CD4-positive, alpha-beta T cell treated with Interleukin-6 for 4 hours (primary cell): ENCODE results near the gene DNAJC1.
"Not testable (repeated sequence)": the region's sequence is repeated elsewhere in the genome, so short reads cannot be mapped to it uniquely, and the experiment has no call there.

ENCODE experiments used
- DNase-seq: peaks from one replicate; pipeline ENCODE4 v3.0.0-alpha.2; 2020; ENCODE audit warnings: mixed read lengths

Gene DNAJC1, protein sequence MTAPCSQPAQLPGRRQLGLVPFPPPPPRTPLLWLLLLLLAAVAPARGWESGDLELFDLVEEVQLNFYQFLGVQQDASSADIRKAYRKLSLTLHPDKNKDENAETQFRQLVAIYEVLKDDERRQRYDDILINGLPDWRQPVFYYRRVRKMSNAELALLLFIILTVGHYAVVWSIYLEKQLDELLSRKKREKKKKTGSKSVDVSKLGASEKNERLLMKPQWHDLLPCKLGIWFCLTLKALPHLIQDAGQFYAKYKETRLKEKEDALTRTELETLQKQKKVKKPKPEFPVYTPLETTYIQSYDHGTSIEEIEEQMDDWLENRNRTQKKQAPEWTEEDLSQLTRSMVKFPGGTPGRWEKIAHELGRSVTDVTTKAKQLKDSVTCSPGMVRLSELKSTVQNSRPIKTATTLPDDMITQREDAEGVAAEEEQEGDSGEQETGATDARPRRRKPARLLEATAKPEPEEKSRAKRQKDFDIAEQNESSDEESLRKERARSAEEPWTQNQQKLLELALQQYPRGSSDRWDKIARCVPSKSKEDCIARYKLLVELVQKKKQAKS

DNA sequence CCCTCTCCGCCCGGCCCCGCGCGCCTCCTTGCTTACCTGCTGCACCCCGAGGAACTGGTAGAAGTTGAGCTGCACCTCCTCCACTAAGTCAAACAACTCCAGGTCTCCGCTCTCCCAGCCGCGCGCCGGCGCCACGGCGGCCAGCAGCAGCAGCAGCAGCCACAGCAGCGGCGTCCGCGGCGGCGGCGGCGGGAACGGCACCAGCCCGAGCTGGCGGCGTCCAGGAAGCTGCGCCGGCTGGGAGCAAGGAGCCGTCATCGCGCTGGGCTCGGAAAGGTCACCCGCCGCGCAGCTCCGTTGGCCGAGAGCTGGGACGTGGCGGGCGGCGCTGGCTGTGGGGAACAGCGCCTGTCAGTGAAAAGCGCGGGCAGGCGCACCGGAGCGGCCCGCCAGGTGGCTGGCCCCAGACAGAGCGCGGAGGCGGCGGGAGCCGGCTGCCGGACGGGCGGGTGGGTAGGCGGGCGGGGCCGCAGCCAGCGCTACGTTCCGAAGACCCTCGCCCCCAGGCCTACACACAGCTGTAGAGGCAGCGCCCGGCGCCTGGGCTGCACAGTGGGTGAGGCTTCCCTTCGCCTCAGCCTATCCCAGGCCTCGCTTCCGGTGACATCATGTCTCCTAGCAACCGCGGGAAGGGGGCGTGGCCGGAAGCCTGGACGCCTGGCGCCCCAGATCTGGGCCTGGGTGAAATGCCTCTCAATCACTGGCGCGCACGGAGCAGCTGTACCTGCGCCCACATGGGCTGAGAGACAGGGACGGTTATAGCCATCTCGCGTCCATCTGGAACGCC, at the start of gene DNAJC1:
Gene DNAJC1 (minus strand): TSS at position 554 of the 787 bp plus-strand sequence. CDS start 296 bp downstream, at position 258.
- DNase-seq, result peak; percentile 98

DNA sequence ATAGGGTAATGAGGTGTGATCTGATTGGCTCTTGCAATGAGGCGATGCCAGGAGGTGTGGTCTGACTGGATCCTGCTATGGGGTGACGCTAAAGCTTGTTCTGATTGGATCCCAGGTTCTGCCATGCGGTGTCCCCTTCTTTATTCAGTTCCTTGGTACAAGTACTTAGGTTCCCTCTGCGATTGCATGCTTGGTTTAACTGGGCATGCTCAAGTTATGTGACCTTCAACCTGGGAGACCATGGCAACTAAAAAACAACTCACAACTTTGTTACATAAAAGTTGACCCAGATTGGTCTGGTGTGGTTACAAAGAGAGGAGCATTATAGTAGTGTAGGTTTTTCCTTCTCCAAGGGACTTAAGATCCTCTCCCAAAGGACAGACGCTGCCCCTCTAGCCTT, 49.5 kb upstream of the DNAJC1 start:
- no peak for DNase-seq

DNA sequence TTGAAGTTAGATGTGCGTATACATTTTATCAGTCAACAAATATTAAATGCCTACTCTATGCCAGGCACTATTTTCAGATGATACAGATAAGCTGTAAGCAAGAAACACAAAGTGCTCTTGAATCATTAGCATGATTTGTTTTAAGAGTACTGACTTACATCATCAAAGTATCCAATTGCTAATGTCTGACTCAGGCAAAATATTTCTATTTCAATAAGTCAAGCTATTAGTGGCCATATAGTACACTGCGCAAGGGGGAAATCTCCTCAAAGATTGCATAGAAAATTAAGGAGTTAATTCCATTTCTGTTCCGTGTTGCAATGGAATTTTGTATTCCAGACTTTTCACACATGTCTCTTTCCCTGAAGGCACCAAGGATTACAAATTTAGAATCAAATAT, 46.1 kb upstream of the DNAJC1 start:
- DNase-seq, result no peak

DNA sequence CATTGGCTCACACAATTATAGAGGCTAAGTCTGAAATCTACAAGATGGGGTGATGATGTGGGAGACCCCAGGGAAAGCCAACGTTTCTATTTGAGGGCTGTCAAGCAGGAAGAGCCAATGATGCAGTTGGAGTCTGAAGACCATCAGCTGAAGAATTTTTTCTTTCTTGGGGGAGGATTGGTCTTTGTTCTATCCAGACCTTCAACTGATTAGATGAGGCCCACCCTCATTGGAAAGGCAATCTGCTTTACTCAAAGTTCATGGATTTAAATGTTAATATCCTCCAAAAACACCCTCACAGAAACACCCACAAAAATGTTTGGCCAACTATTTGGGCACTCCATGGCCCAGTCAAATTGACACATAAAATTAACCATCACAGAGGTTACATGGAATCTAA, 44.3 kb upstream of the DNAJC1 start:
- no peak for DNase-seq

DNA sequence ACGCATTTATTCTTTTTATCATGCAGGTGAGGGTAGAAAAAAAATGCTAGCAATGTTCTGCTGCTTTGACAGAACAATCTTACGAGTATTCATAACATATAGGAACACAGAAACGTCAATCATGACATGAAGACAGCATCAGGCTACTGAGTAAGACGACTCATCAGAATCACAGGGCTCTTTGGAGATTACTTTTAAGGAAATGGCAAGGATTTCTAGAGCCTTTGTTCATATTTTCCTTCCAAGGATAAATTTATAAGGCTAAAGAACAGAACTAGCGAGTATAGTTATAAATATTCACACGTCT, 39.8 kb upstream of the DNAJC1 start:
- no peak for DNase-seq

DNA sequence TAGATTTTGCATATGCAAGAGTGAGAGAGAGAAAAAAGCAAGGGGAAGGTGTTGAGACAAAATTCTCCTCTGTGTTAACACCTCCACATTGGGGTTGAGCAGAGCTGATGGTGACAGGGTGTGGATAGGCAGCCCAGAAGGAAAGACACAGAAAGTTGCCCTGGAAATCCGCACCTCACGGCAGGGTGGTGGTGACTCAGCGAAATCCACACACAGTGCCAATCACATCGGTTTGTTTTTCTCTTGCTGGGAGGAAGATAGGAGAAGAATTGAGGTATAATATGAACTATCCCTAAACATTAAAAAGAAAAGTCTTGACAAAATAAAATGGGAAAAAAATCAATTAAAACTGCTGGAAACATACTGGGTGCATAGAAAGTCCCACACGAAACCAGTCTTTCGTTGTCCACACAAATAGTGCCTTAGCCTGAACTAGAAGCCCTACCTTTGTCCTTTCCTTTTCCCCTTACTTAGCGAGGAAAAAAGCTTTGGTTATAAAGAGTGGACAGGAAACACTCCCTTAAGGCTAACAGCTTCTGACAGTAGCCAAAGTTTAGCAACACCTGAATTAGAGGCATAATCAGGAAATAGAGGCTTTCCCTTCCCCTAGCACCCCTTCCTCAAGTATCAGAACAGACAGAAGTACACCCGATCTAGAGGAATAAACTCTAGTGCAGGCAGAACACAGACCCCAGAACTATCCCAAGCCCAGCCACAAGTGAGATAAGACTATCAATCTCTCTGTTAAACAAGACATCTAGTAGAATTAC, 39.2 kb upstream of the DNAJC1 start:
- DNase-seq, result no peak

DNA sequence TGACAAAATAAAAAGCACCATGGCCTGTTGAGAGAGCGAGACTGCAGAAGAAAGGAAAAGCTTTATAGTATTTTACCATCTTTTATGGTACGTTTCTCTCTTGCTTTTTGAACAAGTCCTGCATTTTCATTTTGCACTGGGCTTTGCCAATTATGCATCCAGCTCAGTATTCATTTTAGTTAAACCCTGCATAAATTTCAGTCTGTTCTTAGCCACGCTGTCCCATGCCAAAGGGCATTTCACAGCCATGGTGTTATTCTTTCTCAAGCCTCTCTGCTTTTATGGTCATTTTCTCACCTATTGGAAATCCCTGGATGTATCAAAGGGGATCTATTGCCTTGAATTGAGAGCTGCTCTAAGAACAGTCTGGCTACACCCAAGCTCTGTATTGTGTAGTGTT, 30.8 kb upstream of the DNAJC1 start:
- no peak for DNase-seq

DNA sequence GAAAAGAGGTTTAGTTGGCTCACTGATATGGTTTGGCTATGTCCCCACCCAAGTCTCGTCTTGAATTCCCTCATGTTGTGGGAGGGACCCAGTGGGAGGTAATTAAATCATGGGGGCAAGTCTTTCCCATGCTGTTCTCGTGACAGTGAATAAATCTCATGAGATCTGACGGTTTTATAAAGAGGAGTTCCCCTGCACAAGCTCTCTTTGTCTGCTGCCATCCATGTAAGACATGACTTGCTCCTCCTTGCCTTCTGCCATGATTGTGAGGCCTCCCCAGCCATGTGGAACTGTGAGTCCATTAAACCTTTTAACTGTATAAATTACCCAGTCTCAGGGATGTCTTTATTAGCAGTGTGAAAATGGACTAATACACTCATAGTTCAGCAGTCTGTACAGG, 28.7 kb upstream of the DNAJC1 start:
- not testable (repeated sequence) for DNase-seq

DNA sequence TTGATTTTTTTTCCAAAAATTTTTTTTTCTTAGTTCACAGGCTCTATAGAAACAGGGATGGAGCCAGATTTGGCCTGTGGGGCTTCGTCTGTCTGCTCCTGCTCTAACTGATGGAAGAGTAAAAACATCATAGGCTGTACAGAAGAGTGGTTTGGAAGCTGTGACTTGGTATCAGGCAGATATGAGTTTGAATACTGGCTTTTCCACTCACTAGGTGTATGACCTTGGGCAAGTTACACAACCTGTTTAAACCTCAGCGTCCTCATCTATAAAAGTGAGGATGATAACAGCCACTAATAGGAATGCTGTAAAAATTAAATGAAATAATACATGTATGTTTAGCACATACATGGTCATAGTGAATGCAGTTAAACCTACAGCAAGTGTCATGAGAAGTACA, 26.9 kb upstream of the DNAJC1 start:
- no peak for DNase-seq

DNA sequence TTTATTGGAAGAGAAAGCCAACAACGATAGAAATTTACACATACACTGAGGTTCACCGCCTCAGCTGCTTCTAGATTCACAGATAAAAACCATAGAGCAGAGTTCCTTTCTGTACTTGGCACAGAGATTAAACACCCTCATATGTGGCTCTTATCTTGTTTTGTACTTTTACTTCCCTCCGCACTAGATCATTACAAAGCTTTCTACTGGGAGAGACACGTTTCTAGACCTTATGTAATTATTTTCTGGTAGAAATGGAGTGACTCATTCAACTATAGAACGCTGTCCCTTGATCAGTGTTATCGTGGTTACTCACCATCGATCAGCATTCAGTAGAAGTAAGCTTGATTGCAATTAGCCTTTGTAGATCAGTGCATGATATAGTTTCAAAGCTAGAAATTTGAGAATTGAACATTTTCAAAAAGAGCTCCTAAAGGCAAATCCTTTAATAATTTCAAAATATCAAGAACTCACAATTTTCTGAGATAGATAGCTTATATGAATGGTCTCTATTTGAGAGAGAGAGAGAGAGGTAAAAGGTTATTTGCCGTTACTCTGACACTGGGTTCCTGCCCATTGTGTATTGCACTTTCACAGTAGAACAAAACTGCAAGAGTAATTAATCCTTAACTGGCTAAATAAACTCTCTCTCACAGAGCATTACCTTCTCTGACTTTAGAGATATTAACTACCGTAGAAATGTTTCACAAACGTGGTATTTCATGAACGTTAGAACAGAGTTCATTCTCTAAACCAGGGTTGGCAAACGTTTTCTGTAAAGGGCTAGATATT, 26.1 kb upstream of the DNAJC1 start:
- DNase-seq, result no peak

DNA sequence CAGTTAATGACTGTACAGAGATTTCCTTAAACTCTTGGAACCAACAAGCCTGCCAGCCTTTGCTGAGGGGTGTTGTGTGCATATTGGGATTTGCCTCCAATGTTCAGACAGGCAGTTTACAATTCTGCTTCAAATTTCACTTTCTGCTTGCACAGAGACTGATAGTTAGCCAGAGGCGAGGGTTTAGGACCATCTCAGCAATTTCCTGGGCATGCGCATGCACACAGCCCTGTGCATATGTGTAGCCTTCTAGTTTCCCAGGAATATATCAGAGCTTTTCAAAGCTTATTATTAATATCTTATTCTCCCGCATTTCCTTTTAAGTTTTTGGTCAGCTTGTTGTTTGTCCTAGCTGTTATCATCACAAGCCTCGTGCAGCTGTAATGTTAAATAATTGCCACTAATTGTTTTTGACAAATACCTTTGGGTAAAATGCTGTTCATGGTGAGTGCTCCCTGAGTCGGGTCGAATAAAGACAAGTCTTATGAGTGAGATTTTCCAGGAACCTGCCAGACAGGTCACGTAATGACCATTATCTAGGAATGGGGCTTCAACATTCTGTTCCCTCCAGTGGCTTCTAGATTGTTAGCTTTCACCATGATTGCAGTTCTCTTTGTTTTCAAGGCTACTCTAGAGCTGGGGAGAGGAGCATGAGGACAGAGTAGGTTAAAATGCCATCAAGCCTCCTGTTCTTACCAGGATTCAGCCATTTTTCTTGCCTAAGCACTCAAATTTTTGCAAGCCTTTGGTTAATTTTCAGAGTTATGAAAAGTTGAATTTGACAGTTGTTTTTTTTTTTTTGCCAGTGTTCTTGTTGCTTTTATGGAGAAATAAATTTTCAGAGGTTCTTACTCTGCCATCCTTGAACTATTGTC, 24.1 kb upstream of the DNAJC1 start:
- no peak for DNase-seq

DNA sequence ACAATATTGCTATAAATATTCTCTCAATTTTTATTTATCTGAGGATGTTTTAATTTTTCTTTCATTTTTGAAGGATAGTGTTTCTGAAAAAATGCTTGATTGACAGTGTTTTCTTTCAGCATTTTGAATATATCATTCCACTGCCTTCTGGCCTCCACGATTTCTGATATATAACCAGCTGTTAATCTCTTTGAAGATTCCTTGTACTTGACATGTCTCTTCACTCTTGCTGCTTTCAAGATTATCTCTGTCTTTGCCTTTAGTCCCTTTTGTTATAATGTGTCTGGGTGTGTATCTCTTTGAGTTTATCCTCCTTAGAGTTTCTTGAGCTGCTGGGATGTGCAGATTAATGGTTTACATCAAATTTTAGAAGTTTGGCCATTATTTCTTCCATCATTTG, 22.8 kb upstream of the DNAJC1 start:
- no peak for DNase-seq

DNA sequence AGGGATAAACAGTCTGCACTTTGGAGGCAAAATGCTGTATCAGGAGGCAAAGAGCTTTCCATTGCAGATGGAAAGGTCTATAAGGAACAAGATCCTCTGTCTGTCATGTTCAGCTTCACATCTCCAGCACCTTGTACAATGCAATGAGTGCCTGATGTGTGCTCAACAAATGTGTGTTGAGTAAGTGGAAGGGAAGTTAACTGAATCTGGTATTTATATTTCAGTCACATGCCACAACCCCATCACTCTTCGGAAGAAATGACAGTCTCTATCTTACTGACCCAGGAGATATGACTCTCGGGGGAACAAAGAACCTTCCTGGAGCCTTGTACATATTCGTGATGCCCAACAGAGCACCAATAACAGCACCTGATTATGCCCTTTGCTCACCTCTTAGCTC, 20.0 kb upstream of the DNAJC1 start:
- no peak for DNase-seq

DNA sequence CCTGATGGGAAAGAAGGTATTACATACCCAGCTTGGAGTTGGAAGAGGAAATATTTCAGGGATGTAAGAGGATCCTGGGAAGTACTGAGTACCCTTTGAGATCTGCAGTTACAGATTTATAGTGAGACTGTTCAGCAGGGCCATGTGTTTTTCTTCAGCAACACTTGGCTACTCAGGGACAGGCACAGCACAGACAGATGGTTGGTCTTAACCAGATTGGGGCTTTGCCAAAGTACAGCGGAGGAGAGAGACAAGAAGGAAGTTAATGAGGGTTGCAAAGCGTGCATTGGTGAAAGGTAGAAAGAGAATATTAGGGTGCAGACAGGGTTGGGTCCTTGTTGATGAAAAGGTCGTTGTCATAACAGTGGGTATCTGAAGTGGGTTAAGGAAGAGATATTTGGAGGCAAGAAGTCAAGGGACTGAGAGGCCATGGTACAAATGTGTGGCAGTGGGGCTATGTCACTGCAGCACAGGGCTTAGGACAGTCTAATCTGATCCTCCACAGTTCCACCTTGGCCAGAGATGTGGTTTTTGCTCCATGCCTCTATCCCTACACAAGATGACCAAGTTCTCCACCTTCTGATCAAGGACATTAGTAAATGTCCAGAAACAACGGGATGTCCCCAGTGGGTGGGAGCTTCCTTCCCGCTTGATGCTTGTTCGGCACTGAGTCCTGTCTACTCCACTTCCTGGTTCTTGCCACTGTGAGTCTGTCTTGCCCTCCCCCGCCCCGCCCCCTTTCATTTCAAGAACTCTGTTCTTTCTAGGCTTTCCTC, 18.9 kb upstream of the DNAJC1 start:
- peak; percentile 84 for DNase-seq

DNA sequence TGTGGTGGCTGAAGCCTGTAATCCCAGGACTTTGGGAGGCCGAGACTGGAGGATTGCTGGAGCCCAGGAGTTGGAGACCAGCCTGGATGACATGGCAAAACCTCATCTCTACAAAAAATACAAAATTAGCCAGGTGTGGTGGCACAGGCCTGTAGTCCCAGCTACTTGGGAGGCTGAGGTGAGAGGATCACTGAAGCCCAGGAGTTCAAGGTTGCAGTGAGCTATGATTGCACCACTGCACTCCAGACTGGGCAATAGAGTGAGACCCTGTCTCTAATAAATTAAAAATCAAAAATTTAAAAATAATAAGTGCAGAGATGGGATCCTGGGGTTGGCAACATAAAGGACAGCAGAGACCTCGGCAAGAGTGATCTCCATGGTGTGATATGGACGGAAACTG, 17.6 kb upstream of the DNAJC1 start:
- DNase-seq, result not testable (repeated sequence)

DNA sequence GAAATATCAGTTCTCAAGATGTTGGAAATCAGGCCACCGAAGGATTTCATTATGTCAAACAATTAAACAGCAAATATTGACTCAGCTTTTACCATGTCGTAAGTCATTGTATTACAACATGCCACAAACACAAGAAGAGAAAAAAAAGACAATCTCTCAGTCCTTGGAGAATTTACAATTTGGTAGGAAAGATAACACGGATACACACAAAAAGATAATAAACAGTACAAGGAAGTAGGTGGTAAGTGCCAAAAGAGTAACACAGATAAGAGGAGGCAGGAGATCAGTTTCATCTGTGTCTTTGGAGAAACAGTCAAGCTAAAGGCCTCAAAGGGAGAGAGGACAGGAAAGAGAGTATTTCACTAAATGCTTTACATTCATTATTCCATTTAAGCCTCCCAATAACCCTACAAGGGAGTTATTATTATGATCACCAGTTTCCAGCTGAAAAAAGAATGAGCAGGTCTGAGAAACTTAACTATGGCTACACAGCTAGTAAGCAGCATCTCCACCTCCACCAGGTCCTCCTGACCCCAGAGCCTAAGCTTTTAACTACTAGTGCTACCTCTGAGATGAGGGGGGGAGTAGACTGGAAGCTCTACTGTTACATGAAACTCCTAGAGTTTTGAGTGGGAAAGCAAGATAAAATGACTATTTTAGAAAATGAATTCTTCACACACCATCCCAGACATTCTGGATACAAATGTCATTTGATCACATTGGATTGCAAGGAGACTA, 13.9 kb upstream of the DNAJC1 start:
- DNase-seq, result no peak

DNA sequence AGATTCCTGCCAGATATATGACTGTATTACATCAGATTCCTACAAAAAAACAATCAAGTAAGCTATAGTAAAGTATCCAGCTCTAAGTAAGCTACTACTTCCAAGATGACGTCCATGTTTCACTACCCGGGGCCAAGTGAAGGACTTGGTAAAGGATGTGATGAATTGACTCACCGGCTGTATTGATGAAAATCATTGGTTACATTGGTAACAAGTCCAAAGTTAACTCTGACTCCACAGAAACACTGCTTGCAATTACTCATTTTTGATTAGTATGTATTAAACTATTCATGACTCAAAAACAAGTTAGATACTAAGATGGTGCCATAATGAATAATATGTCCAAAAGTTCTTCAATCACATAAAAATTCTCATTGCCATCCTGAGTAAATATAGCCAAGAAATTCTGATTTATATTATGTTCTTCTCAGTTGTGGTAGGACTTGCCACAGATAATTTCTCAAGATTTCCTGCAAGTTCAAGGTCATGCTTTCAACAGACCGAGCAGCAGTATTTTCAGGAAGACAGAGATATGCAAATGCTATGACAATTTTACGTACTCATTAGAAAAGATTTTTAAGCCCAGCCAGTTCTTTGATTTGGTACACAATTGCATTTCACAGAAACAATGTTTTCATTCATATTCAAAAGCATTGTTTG, 12.6 kb upstream of the DNAJC1 start:
- no peak for DNase-seq

DNA sequence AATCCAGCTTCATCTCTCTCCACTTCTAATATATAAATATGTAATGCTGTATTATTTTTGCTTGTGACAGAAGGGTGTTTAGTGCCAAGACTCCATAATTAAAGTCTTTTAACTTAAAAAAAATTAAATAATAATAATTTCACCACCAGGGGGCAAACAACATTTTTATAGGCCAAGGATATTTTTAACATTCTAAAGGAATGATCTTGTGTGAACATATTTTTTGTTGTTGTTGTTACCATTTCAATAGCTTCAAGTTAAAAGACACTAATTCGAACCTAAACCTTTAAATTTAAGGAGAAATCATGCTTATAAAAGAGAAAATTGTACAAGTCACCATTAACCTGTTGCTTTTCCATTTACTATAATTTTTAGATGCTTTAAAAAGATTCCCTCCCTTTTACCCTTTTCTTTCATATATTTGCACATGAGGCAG, 7.5 kb upstream of the DNAJC1 start:
- DNase-seq, result no peak

DNA sequence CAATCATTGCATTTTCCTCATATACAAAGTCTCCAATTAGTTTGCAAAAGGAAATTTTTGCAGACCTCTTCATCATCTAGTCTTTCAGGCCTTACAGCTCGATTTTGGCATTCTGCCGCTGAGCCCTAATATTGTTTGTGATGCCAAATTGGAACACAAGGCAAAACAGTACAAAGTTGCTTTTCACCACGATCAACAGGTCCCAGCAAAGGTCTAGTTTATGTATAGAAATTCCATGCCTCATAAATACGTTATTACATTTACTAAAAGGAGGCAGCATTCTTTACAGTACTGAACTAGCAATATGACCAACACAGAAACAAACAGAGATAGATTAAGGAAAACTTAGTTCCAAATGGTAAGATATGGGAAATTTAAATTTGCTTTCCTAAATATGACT, 7.0 kb upstream of the DNAJC1 start:
- DNase-seq, result no peak
